H1 (cell line): ENCODE results near the gene SELENOO. TPM values are rescaled to one million over a fixed set of nuclear protein-coding genes. Genes with fewer than 3 reads are reported as not detected.

Experiments
- BRCA1 ChIP-seq: IDR thresholded peaks from 2 replicates; pipeline ENCODE4 v1.6.1; 2012; ENCODE audit warnings: low read depth, low read length, improper control_type of control experiment
- CHD7 ChIP-seq: fragments of 300-600 bp; sonication (generic); IDR thresholded peaks from 2 replicates; pipeline ENCODE4 v1.7.1; 2012; ENCODE audit warnings: low read length, moderate library complexity, mild to moderate bottlenecking, inconsistent platforms; ENCODE audit not compliant: insufficient replicate concordance
- JUND ChIP-seq: IDR thresholded peaks from 2 replicates; pipeline ENCODE4 v1.6.1; 2011; ENCODE audit warnings: mild to moderate bottlenecking, improper control_type of control experiment, low read length
- KDM1A ChIP-seq: fragments of 200-600, 300-600 bp; sonication (generic); IDR thresholded peaks from 2 replicates; pipeline ENCODE4 v1.7.1; 2016; ENCODE audit warnings: mild to moderate bottlenecking, low read length, borderline replicate concordance
- MAFK ChIP-seq: IDR thresholded peaks from 2 replicates; pipeline ENCODE4 v1.6.1; 2012; ENCODE audit warnings: low read depth, mild to moderate bottlenecking, improper control_type of control experiment, low read length
- SIN3A ChIP-seq, 2 experiments: IDR thresholded peaks in 1 of 2; conservative IDR thresholded peaks in 1 of 2; 2 replicates each; pipeline ENCODE4 v1.6.1; 2011 to 2012; ENCODE audit warnings: low read length in 2 of 2, improper control_type of control experiment in 1 of 2, low read depth in 1 of 2, mild to moderate bottlenecking in 1 of 2
- polyA plus RNA-seq, 7 experiments: library from polyadenylated mRNA; depleted of rRNA in 3 of 7; stranded (reverse) in 5 of 7; unstranded in 2 of 7; fragments of >200 nt in 5 of 7; fragments of 200-250 nt in 2 of 7; gene quantifications; 1 replicate in 5 of 7; 2 replicates in 1 of 7; 4 replicates in 1 of 7; pipeline versions ENCODE4 v1.2.1 to v1.2.3, GENCODE V29; 2011 to 2013; ENCODE audit warnings: missing spikeins in 2 of 7, mixed read lengths in 2 of 7
- total RNA-seq: library from RNA; stranded (reverse); fragmentation: NEBNext Ultra II Directional; extraction: Animal tissue kit (Norgen Biotek cat#: 25700); gene quantifications from 2 replicates; pipeline ENCODE4 v1.2.1, GENCODE V29; 2021

The SELENOO gene
- total and polyA plus RNA-seq, 2 of the 8 experiments (the other 6 are each of a cell fraction or from before 2014, with no cell fraction given), result 18.6 to 25.1 TPM

- TF ChIP-seq CHD7 (no peak), BRCA1 (no peak), KDM1A (no peak), SIN3A (conservative IDR thresholded peaks at IDR 0.05 in 1 of 2, IDR thresholded peaks at IDR 0.05 in 1 of 2; ENCODE audit: low read depth in 1 of 2, low read length in 2 of 2) (no peak), JUND (no peak), MAFK (no peak)
Observed at GRCh38 chr22:50225200-50225969, 24.6 kb downstream of the SELENOO start (continued).
